NCI-H774 (cell line): ENCODE data around the gene SMIM8.
A peak's percentile ranks its signal among the peaks of the same experiment; 100 is the strongest.
"Not testable (repeated sequence)": the region's sequence is repeated elsewhere in the genome, so short reads cannot be mapped to it uniquely, and the experiment has no call there.

Experiments used
- DNase-seq: peaks from one replicate; lab custom pipeline; 2025; lab: John Stamatoyannopoulos, UW

SMIM8 gene, protein sequence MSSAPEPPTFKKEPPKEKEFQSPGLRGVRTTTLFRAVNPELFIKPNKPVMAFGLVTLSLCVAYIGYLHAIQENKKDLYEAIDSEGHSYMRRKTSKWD

DNA sequence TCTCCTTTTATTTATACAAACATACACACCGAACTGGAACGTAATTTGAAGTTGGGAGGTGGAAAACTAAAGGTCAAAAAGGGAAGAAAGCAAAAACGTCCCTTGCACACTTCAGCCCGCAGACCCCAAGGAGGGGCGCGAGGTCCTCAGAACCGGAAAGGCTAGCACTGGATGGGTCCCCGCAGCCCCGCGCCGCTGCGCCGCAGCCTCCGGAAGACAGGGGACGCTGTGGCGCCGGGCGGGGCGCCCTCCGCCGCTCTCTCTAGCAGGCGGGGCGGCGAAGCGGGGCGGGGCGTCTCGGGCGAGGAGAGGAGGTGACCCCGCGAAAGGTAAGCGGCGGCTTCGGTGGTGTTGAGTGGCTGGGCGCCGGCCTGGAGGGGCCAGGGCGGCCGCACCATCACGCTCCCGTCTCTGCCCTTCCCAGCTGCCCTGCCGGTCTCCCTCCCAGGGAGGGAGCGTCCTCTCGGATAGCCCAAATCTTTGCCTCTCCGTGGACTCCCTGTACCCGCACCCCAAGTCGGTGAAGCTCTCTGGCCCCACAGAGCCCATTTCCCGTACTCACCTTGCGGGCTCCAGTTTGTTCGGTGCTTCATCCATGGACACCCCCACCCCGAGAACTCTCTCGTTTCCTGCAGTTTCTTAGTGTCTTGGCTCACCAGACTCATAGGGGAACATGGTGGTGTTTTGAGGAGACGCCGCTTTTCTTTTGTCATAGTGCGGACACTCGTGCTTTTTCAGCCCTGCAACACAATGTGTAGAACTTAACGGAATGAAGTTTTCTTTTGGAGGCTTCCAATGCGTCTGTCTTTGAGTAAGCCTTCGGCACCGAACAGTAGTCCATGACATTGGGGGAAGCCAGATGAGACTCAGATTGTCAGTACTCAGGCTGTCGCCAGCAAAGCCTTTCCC lies at the start of gene SMIM8:
Gene SMIM8 (plus strand): TSS at position 285 of the 909 bp plus-strand sequence. CDS start 14,444 bp downstream, outside the sequence.
- DNase-seq = peak; percentile 94

DNA sequence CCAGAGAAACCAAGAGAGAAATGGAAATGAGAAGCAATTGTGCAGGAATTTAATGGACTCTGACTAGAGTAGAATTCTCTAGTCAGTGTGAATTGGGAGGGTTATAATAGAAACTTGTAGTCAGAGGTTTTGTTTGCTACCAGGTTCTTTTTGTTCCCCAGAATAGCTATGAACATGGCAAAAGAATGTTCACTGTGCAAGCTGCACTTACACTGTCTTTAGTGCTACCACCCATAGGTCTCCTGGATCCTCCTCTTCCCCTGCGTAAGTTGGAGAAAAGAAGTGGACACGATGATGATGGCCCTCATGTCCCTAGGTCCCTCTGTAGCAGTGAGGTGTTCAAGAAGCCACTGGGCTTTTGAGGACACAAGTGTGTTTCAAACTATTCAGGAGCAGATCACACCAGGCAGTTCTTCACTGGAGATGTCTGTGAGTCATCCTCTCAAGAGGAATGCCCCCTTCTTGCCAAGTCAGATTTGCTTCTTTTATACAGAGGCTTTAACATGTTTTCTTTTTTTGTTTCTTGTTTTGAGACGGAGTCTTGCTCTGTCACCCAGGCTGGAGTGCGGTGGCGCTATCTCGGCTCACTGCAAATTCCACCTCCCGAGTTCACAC lies 47.6 kb upstream of the SMIM8 start:
- DNase-seq = no peak

DNA sequence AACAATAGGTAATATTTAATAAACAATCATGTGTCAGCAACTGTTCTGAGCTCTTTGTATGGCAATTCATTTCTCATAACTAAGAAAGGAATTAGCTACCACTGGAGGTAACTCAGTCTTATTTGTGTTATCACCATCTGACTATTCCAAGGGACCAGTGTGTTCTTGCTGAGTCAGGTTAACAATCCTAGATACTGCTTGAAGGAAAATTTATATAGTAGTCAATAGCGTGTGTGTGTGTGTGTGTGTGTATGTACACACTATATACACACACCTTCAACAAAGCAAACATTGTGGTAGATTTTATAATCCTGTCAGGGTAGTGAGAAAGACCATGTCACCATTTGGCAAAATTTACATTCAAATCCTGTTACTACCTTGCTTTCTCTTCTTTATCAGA lies 45.8 kb upstream of the SMIM8 start:
- no peak for DNase-seq

DNA sequence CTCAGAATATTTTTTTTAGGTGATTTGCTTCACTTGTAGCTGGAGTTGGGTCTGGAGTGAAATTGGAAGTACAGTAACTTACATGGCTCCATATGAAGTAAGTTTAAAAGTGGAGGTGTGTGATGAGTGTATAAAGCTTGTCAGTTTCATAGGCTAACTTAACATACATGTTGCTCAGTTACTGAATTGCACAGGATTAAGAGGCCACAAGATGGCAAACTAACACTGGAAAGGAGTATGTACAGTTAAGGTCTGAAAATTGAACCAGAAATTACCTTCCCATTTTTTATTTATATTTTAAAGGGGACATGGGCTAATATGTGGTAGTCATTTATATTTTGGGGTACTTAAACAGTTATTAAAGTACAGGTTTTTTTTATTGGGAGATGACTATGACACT lies 45.3 kb upstream of the SMIM8 start:
- DNase-seq = no peak

DNA sequence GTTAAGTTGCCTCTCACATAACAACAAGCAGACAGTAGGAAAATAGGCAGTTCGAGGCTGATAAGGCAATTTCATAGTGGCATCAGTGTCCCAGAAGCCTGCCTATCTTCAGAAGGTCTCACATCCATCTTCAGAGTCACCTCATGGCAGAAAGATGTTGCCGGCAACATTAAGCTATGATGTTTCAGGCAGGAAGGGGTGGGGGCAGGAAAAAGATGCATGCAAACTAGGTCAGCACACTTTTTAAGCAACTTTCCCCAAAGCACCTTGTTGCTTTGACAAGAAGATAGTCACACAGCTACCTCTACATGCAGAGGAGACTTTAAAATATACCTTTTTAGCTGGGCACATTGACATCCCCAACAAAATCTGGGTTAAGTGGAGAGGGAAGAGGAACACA lies 43.2 kb upstream of the SMIM8 start:
- no peak for DNase-seq

DNA sequence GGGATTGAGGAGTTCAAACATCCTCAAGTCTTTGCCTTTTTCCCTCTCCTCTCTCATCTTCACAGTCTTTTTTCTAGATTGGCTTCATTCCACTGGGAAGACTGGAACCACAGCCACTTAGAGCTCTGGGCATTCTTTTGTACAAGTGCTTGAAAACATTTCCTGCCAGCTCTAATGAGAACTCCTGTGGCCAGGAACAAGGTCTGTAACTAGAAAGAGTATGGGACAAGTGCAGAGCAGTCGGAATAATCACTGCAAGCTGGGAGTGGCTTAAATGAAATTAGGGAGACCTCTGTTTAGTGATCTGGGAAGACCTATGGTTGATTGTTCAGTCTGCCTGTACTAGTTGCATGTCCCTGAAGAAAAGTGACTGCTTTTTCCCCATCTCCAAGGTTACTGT lies 41.0 kb upstream of the SMIM8 start:
- no peak for DNase-seq

DNA sequence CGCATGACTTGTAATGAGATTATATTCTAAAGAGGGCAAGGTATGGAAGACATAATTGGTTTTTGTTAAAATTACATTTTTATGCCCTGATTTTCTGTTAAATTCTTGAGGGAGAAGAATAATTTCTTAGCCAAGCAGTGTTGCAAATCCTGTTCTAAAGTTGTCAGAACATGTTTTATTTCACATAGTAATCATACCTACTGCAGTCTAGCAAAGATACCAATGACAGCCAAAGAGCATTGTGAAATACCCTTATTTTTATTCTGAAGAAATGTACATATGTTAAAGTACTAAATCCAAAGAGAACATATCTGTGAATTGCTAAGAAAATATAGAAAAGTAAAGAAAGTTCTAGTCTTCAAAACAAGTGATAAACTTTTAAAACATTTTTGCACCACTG lies 39.6 kb upstream of the SMIM8 start:
- no peak for DNase-seq

DNA sequence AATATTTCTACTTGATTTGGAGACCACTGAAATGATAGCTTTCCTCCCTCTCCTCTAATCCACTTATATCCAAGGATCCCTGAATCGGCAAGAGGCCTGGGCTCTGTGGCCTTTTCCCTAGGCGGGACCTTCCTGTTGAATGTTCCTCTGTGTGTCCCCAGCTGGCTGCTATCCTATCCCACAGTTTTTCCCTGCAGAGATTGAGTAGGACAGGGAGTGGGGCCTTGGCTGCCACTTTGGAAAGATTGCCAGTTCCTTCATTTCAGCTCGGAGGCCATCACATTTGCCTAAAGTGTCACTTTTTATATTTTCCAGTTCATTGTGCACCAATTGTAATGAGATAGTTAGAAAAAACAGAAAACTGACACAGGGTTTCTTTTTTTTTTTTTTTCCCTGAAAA lies 38.9 kb upstream of the SMIM8 start:
- no peak for DNase-seq

DNA sequence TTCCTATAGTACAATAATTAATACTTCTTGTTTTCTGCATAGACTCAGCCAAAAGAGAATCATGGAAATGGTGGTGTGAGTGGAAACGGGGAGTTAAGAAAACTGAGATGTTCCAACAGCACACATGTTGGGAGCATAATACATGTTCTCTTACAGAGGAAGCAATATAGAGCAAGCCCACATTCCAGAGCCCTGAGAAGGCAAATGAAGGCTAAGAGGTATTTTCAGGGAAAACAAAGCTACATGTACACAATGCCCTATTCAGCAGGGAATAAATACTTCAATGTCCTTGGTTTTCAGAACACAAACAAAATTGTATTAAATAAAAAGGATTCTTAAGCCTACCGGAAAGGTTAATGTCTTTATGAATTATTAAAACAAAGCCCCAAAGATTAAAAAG lies 35.1 kb upstream of the SMIM8 start:
- DNase-seq = no peak

DNA sequence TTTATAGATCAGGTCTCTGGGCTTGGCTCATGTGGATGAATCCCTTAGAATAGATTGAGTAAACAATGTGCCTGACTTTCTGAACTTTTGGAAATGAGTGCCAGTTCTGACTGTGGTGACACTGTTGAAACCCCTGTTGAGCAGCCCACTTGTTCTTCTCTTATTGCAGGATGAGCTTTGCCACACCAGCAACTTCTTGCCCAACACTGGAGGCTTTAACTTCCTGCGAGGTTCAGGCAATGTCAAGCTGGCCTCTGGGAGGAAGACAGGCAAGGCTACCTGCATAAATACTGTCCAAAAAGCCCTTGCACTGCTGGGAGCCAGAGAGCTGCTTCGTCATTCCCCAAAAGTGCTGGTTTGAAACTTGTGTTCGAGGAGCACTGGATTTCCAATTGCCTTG lies 32.8 kb upstream of the SMIM8 start:
- DNase-seq = no peak

DNA sequence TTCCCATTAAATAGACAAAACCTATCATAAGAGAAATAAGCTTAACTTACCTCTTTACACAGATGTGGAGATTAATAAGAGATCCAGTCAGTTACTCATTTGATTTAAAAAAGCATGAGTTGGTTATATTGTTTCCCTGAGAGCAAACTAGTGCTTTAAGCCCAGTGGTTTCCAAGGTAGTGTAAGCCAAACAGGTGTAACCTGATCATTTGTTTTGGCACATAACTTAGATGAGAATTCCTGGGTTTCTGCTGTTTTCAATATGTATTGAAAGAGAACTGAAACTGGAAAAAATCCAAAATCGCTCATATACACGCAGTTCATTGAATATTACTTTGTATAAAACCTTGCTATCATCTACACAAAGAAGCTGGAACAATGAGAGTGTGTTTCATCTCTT lies 30.5 kb upstream of the SMIM8 start:
- peak; percentile 47 for DNase-seq

DNA sequence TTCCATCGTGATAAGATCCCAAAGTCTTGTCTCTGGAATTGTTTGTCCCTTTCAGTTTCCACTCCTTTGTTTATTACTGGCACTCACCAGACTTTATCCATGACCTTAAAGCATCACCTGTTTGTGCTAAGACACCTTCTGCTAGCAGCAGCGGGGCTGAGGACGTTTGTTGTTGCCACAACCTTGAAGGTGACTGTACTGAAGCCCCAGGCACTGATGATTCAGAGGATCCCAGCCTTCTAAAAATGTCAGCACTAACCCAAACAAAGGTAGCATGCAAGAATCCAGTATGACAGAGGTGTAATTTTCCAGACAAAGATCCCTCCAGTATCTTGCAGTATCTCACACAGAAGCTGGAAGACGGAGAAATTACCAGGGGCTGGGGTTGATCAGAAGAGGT lies 28.9 kb upstream of the SMIM8 start:
- DNase-seq = no peak

DNA sequence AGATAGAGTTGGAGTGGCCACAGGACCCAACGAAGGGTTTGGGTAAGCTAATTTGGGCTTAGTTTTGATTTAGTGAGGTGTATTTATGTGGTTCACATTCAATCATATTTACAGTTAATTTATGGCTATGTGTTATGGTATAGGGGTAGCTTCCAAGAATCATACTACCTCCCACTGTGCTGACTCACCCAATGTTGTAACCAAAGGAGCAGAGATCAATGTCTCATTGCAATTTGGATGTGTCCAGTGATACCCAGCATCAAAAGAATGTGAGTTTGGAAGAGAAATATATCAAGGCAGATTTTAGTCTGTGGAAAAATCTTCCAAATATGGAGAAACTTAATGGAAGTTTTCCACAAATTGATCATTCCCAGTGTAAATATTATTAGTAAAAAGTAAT lies 25.3 kb upstream of the SMIM8 start:
- no peak for DNase-seq

DNA sequence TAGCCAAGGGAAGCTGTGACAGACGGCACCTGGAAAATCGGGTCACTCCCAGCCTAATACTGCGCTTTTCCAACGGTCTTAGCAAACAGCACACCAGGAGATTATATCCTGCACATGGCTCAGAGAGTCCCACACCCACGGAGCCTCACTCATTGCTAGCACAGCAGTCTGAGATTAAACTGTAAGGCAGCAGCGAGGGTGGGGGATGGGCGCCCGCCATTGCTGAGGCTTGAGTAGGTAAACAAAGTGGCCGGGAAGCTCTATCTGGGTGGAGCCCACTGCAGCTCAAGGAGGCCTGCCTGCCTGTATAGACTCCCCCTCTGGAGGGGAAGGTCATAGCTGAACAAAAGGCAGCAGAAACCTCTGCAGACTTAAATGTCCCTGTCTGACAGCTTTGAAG lies 21.1 kb upstream of the SMIM8 start:
- DNase-seq = not testable (repeated sequence)

DNA sequence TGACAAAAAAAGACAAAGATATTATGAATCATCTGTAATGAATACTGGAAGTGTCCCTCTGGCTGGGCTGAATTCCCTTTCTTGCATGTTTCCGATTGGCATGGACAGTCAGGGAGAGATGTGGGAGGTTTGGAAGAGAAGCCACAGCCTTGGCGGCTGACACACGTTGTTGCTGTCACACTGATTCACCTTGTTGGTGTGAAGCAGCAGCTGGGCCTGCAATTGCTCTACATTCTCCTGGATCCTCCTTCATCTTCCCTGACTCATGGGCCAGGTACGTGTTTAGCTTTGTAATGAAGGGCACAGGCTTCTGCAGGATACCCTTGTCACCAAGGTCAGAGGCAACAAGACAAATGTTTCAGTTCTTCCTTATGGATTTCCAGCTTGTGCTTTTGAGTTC lies 13.4 kb upstream of the SMIM8 start:
- DNase-seq = no peak

DNA sequence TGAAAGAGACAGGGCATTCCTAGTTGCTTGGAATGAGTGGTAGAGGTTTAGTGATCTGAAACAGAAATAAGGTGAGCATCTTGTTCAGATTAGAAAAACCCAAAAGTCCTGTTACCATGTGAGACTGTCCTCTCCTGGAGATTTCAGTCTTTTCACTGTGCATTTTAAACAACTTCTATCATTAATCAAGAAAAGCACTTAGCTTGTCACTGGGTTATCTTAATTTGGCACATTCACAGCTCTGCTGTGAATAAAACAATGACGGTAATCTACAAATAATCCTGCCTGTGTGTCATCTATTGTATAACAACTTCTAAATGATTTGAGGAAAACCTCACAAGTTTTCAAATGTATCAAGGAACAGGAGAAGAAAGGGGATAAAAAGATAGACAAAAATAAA lies 9.5 kb upstream of the SMIM8 start:
- DNase-seq = no peak

DNA sequence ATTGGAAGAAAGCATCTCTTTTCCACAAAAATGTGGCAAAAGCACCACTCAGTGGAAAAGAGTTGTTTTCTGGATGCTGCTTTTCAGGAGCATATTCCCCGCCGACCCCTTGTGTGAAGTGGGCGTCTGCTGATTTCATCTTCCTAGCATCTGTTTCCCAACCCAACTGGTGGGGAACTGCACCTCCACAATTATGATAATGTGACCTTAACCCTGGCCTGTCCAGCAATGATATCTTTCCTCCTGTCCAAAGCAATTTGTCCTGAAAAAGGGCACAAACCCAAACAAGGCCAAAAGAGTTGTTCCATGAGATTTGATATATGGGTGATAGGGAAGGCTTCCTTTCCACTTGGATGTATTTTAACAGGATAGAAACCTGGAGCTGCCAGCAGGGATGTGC lies 7.3 kb upstream of the SMIM8 start:
- DNase-seq = no peak

DNA sequence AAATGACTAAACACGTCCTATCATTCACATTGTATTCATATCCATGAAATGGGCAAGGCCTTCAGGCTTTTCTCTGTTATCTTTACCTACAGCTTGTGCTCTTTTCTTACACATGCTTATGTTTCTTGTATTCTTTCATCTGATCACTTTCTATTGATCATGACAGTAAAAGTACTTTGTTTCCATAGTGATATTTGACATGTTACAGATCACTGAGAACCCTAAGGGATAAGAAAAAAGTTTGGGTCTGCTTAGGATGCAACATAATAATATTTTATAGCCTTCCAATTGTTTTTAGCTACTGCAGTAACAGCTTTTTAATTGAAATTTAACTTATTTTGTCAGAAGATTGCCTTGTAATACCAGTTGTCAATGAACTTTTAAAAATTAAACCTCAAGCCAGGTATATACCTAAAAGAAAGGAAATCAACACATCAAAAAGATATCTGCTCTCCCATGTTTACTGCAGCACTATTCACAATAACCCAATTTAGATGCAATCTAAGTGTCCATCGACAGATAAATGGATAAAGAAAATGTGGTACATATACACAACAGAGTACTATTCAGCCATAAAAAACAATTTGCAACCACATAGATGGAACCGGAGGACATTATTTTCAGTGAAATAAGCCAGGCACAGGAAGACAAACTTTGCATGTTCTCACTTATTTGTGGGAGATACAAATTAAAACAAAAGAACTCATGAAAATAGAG lies 3.0 kb upstream of the SMIM8 start:
- no peak for DNase-seq

DNA sequence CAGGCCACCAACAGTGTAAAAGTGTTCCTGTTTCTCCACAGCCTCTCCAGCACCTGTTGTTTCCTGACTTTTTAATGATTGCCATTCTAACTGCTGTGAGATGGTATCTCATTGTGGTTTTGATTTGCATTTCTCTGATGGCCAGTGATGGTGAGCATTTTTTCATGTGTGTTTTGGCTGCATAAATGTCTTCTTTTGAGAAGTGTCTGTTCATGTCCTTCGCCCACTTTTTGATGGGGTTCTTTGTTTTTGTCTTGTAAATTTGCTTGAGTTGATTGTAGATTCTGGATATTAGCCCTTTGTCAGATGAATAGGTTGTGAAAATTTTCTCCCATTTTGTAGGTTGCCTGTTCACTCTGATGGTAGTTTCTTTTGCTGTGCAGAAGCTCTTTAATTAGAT lies 1.5 kb downstream of the SMIM8 start:
- not testable (repeated sequence) for DNase-seq

DNA sequence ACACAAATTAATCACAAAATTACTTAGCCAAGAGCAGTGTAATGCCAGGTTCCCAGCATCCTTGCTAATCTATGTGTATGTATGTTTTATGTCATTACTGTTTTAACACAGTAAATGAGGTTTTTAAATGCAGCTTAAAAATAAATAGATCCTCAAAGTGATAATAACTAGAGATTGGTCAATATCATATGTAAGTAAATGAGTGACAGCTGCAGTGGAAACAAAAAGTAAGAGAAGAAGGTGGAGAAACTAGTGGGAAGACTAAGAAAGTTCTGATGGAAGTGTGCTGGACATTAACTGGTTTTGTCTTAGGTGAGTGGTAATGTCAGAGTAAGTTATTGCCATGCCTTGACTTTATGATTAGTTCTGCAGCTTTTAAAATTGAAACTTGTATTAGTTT lies 8.6 kb downstream of the SMIM8 start:
- no peak for DNase-seq

DNA sequence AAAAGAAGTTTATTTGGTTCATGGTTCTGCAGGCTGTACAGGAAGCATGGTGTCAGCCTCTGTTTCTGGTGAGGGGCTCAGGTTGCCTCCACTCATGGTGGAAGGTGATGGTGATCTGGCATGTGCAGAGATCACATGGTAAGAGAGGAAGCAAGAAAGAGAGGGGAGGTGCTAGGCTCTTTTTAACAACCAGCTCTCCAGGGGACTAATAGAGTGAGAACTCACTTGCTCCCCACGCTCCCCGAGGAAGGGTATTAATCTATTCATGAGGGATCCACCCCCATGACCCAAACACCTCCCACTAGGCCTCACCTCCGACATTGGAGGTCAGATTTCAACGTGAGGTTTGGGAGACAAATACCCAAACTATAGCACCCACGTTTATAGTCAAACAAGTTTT lies 10.6 kb downstream of the SMIM8 start:
- no peak for DNase-seq

DNA sequence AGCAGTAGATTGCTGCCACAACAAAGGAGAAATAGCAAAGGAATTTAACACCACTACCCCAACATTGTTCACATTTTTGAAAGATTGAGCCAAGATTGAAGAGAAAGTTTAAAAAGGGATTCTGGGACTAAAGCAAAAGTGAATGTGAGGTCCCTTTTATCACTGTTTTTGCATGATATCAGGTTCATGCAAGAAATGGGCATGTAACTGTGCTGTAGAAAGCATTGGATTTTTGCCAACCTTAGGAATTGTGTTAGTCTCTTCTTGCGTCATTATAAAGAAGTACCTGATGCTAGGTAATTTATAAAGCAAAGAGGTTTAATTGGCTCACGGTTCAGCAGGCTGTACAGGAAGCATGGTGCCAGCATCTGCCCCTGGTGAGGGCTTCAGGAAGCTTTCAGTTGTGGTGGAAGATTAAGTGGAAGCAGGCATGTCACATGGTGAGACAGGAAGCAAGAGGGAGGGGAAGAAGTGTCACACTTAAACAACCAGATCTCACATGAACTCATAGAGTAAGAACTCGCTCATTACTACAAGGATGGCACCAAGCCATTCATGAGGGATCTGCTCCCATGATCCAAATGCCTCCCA lies 11.3 kb downstream of the SMIM8 start:
- peak; percentile 5 for DNase-seq
